NCI-H146 treated with DMSO at 0.1 percent for 48 hours (cell line): ENCODE results near the gene ASB18.

Source experiments
- DNase-seq: peaks from one replicate; lab custom pipeline; 2025; ENCODE audit not compliant: unreplicated experiment; lab: John Stamatoyannopoulos, UW

The ASB18 gene

DNA sequence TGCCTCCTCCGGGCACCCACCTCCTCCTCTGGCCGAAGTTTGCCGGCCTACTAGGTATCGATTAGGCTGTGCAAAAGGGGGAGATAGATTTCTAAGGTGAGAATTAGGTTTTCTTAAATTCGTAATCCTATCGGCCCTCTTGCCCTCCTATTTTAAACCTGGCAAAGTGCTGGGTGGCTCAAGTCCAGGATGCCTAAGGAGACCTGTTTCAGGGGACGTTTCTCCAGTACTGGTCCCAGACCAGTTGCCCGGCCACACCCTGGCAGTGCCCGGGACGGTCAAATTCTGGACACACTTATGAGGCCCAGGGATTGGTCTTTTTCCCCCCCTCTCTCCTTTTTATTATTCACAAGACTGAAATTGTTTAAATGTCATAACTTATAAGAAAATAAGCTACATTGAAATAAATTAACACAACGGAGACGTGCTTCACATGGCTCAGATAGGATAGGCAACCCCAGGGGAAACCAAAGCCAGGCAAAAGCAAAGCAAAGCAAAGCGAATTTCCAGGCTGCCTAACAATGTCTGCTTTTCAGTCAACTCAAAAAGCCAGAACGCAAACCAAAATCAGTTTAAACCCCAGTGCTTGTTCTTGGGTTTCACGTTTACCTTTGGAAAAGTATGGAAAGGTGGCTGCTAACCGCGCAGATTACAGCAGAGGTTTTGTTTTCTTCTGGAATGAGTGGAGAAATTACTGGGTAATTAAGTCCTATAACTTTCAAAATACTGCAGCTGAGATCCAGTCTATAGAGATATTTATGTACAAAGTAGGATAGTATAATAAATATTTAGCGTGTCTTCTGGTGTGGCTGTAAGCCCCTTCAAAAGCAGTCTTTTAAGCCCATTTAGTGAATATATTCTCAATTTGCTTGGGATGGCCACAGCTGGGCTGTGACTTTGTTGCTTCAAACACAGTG lies 99.0 kb downstream of the ASB18 start:
- no peak for DNase-seq

DNA sequence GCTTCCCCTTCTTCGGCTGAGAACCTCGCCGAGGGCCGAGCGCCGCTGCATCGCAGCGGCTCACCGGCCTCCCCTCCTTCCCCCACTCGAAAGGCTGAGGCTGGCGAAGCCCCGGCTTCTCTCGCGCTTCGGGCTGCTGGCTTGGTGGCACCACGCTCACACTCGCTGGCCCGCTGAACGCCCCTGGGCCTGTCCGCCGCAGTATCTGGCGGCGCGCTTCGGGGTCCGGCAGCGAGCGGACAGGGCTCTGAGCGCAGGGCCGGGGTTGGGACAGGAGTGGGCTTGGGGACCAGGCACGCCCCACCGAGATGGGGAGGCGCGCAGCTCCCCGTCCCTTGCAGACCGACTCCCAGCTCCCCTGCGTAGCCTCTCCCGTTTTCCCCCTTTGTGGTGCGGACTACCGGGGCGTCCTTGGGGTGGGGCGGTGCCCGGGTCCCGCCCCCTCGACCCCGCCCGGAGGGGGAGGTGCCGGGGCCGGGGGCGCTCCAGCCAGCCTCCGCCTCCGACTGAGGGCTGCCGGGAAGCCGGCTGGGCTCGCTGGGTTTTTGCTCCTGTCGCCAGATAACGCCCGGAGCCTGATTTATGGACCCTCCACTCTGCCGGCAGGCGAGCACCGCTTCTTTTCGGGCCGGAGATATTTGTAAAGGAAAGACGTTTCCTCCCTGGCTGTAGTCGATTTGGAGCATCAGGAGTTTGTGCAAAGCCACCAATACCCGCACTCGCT lies 99.8 kb downstream of the ASB18 start:
- DNase-seq = no peak

DNA sequence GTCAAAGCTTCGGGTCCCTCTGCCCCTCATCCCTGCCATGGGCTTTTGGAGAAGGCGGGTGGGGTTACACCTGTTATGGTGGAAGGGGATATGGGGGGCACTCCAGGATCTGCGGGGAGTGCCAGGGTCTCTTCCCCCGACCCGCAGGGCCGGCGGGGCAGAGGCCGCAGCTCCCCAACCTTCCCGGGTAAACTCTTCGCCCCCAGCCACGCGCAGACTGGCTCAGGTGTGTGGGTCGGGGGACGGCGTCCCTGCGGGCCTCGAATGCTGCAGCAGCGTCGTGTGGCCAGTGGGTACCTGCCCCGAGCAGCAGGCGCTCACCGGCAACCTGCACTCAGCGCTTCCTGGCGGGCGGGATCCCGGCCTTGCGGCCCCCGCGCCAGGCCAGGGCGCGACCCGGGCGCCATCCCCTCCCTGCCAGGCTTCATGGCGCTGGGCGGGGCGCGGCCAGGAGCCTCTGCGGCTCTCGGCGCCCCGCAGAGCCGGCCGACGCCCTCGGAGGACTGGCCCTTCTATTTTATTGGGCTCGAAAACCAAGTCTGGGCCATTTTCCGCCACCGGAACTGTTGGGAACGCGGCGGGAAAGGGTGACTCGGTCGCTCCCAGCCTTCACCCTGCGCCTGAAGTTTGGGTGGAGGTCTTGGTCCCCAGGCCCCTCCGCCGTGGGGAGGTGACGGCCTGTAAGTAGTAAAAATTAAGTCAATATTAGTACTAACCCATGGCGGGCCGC lies 100.6 kb downstream of the ASB18 start:
- DNase-seq = no peak

DNA sequence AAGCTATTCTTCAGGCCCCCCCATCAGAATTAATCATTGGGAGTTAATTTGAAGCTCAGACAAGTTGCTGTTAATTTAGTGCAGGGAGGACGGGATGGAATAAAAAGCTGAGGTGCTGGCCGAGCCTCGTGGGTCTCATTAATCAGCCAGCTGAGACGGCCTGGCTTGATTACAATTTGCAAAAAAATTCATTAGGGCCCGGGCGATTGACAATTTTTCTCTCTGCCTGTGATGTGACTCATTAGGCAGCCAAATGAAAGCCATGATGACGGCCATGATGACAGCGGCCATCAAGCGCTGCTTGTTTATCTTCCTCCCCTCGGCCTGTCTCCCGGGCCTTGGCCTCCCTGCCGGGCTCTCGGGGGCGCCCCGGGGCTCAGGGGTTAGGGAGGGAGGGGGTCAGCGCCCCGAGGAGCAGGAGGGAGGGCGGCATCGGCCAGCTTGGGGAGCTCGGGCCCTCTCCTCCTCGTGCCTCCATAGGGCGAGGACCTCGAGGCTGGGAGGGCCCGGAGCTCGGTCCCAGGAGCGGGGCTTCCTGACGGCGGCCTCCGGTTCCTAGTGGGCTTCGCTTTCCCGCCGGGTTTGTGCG lies 101.2 kb downstream of the ASB18 start:
- no peak for DNase-seq

DNA sequence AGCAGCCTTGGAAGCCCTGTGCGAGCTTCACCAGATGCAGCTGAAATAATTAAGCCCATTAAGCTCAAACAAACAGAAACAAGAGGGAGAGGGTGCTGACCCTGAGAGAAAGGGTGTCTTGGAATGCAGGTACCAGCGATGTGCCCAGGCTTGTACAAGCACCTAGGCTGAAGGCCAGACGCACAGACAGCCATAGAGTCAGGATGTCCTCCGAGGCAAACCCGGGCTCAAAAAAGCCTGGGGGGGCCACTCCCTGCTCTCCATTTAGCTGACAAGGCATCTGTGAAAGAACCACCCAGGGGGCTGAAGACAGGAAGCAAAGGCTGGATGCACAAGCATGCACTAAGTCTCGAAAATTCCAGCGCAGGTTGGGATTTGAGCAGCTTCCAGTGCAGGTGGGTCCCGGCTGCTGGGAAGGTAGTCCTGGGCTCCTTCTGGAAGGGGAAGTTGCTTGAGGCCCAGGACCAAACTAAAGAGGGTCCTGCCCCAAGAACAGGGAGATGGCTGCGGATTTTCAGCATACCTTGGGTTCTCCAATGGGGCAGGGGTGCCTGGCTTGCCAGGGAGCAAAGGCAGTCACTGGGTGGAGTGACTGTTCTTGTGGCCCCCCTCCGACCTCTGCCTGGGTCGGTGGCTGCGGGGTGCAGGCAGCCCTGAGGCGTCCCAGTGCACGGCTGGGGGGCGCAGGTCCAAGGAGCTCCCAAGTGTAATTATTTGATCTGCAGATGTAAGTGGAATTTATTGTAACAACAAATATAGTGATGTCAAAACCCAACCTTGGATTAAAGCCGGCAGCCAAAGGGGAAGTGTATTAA lies 102.0 kb downstream of the ASB18 start:
- no peak for DNase-seq

DNA sequence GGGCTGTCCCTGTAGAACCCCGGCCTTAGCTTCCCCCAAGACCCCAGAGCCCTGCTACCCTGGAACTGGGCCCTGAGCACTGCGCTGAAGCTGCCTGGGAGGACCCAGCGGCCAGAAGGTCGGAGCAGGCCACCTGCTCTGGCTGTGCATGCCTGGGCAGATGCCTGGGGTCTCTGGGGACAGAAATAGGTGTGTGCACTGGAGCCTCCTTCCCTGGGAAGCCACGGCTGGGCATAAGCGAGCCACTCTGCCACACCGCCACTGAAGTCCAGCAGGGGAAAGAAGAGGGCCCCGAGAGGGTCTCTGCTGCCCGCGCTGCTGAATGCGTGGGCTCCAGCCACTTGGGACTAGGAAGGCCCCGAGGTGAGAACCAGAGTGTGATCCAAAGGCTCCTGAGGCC lies 102.7 kb downstream of the ASB18 start:
- DNase-seq = no peak

DNA sequence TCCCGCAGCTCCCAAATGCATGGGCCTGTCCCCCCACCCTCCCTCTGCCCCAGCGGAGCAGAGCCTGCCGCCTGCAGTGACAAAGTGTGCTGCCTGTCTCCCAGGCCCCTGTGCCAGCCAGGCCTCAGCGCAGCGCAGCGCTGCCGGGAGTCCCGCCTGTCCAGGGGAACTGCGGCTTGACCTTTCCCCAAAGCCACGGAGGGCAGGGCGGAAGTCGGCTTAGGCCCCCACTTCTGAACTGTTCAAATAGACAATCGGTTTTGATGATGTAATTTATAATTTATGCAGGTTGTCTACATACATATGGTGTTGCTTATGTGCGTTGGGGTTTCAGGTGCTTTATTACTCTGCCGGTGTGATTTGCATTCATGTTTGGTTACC lies 103.1 kb downstream of the ASB18 start:
- DNase-seq = no peak

DNA sequence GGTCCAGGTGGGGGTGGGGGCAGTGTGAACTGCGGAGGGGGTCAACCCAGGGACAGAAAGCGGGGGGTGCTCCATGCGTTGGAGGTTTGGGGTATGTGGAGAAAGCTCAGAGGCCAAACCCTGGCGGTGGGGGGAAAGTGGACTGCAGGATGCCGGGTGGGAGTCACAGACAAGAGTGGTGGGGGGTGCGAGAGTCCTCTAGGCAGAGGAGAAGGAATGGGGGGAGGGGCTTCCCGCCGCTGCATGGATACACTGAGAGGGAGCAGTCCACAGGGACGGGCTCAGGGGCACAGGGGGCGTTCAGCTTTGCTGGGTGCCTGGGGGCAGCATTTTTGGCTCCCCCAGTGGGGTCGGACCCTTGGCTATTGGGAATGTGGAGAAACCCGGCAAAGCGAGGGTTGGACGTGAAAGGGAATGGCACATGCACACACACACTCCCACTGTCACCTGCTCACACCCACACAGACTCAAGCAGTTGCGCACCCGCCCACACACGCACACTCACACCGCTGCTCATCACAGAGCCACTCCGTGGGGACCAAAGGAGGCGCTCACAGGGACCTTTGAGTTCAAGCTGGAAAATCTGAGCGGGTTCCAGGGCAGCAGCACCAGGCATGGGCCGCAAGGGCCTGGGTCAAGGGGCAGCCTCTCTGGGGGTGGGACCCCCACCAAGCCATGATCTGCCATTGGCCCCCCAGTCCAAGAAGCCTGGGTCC lies 103.7 kb downstream of the ASB18 start:
- no peak for DNase-seq

DNA sequence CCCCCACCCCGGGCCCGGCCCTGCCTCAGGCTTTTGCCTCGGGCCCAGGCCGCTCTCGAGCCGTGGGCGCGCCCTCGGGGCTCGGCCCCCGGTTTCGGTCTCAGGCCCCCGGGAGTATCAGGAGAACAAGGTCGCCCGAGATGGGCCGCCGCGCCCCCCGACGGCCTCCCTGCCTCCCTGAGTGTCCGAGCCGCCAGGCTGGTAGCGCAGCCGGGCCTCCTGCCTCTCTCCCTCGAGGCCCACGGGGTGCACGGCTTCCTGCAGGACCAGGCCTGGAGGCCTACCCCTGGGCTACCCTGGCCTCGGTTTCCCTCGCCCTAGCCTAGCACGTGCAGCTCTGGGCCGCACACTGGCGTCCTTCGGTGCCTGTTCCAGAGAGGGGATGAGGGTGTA lies 104.4 kb downstream of the ASB18 start:
- DNase-seq = no peak

DNA sequence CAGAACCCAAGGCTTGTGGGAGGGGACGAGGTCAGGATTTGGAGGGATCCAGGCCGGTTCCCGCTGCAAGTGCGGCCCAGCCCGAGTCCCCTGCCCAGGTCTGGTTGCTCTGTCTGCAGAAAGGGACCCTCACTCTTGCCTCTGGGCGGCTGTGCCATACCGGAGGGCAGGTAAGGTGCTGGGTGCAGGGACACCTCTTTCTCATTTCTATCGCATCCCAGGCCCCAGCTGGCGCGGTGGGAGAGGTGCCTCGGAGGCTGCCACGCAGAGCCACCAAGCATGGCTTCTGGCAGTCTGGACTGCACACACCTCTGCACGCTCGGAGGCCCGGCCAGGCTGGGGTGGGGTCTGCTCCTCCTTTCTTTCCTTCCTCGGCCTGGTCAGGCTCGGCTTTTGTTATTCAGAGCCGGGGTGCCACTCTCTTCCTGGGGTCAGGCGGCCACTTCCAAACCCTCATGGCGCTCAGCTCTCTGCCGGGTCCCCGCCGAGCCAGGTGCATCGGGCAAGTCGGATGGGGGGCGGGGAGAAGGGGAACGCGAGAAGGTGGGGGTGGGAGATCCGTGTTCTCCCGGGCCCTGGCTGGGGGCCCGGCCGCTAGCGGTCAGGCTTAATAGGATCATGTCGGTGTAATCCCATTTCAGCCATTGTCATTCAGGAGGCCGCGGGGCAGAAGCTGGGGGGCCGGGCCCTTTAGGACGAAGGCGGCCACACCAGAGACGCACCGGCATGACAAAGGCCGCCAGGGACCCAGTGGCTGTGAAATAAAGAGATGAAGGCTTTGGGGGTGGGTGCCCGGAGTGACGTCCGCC lies 105.0 kb downstream of the ASB18 start:
- no peak for DNase-seq

DNA sequence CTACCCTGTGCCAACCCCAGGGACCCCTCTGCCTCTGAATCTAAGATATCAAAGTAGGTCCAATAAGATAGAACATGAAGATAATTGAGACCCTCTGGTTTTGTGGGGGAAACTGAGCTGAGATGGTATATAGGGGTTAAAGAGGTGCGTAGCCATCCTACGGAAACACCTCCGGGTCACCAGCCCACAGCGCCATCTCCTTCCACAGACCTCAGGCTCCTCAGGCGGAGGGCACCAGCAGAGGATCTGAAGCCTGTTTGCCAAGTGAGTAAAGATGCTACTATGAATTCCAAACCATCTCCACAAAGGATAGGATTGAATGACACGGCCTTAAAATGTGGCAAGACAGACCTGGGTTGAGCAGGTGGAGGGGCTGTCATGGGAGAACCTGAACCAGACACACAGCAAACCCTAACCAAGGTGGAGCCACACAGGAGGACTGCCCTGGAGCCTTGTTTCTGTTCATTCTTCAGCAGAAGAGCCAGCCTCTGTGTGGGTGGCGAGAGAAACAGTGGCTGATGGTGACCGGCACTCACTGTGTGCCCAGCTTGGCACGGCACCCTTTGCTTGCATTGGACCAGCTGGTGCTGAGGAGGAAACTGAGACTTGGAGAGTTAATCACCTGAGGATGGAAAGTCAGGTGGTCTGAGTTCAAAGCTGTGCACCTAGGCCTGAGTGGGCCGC lies 106.2 kb downstream of the ASB18 start:
- DNase-seq = no peak

DNA sequence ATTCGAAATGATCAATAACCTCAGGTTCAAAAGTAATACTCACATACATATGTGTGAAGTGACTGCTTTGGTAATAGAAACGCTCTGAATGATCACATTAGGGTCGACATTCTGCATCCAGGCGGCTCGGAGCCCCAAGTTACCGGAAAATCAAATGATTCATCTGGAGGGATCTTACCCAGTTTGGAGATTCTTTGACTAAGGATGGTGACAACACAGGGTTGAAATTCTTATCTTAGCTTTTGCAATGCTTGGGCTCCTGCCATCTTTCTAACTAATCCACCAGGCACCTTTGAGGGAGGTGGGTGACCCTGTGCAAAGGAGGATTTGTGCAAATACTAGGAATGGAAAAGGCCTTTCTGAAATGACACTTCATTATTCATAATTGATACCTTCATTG lies 106.8 kb downstream of the ASB18 start:
- DNase-seq = no peak

DNA sequence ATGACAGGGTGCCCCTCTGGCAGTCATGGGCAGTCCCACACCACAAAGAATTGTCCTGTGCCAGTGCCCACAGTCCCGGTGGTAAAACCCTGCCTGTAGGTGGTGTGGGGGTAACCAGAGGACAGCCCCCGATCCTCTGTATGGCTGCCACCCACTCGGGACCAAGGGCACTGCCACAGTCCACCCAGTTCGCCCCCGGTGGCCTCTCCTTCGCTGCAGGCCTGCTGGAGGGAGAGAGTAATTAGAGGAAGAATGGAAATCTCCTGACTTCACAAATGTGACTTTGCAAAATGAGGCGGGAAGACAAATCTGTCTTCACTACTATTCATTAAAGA lies 107.4 kb downstream of the ASB18 start:
- DNase-seq = no peak

DNA sequence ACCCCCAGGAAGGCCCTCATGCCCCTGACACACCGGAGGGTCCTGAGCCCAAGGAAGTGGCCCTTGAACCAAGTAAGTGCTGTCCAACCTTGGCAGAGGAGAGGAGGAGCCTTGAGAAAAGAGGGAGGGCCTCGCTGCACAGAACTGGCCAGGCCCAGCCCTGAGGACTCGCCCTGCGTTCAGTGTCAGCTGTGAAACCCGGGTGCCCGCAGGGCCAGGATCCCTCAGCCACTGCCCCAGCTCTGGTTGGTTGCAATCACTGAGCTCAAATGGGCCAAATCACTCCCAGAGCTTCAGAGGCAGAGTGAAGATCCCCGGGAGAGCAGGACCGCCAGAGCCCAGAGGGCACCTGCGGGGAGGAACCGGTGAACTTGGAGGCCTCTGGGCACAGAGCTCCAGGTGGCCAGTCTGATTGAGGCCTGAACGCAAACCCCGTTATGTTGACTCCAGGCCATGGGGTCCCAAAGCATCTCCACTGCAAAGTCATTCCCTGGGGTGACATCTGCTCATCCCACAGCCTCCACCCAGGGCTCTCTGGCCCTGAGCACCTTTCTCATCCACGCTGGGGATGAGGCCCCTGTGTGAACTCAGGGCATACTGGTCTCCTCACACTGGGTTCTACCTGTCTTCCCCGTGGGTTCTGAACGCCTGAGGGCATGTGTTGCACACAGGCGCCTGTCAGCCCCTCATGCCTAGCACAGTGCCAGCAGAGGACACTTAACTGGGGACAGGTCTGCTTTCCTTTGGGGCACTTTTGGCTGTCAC lies 107.9 kb downstream of the ASB18 start:
- DNase-seq = no peak

DNA sequence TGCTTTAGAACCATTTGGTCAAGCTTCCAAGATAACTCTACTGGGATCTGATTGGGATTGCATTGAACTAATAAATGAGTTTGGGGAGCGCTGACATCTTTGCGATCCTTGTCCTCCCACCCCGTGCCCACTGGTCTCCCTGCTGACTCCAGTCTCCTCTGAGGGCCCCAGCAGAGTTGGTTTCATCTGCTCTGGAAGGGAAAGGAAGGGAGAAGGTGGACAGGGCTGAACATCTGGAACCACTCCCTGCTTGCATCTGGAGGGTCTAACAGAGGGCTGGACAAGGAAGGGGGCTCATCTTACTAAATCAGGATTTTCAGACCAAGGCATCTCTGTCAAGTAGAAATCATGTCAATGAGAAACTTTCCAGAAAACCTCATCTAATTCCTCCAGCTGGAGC lies 108.8 kb downstream of the ASB18 start:
- no peak for DNase-seq

DNA sequence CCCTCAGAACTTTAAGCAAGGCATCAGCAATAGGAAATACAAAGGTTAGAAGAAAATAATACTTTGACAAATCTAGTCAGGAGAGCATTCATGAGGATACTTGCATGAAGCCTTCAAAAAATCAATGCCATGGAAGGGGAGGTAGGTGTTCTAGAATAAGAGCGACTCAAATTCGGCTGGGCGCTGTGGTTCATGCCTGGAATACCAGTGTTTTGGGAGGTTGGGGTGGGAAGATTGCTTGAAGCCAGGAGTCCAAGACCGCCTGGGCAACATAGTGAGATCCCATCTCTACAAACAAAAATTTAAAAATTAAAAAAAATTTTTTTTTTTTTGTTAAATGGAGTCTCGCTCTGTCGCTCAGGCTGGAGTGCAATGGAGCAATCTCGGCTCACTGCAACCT lies 117.8 kb downstream of the ASB18 start:
- no peak for DNase-seq

DNA sequence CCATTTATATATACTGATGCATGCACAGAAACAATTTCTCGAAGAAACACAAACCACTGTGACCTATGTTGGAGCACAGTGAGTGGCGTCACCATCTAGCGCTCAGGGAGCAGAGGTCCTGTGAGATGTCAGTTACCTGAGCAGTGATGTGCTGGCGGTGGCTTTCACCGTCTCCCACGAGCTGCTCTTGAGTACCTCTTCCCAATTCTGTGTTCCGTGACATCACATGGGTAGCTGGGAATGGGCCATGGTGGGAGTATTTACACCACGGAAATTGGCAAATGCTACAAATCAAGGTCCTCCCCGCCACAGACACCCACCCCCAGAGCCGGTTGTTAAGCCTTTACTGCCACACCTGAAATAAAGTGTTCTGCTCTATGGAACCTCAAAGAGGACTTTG lies 120.4 kb downstream of the ASB18 start:
- no peak for DNase-seq
